Measurements from ENCODE around the gene CORO6. TPM values are rescaled to one million over a fixed set of nuclear protein-coding genes. Genes with fewer than 3 reads are reported as not detected.

Gene CORO6
- 2.1 and 4.3 TPM in 2 replicates for total RNA-seq

DNA sequence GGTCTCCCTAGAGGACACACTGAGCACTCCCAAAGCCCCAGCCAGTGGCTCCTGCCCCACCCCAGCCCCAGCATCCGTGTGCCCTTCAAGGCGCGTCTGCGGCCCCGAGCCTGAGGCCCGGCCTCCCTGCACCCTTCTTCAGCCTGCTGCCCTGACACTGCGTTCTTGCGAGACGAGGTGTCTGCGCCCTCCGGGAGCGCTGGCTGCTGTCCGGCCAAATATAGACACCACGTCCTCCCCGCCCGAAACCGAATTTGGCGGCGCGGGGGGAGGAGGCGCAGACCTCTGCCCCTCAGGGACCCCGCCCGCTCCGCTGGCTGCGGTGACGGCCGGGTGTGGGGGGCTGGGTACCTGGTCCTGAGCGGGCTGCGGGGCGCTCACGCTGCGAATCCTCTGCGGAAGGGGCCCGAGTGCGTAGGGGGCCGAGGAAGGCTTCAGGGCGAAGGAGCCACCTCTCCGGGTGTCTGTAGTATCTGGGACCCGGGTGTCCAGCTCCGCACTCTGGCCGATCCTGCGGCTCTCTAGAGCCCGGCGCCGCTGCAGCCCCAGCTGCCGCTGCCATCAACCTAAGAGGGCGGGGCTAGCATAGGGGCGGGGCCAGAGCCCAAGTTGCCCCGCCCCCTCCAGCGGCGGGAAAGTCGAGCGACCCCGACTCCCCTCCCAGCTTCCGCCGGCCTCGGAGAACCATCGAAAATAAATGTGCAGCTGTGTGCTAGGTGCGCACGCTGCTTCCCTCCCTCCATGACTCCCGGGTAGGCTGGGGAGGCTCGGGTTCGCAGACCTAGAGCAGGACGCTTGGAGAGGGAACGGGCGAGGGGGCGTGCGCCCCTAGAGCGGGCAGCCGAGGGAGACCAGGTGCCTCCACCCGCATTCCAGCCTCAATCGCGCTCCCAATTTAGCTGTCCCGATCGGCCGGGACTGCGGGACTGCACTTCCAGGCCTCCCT lies at the start of gene CORO6:
Gene CORO6, minus strand, starts transcription at position 576 of the 946 bp plus-strand sequence. CDS start 1,491 bp downstream, outside the sequence.

DNA sequence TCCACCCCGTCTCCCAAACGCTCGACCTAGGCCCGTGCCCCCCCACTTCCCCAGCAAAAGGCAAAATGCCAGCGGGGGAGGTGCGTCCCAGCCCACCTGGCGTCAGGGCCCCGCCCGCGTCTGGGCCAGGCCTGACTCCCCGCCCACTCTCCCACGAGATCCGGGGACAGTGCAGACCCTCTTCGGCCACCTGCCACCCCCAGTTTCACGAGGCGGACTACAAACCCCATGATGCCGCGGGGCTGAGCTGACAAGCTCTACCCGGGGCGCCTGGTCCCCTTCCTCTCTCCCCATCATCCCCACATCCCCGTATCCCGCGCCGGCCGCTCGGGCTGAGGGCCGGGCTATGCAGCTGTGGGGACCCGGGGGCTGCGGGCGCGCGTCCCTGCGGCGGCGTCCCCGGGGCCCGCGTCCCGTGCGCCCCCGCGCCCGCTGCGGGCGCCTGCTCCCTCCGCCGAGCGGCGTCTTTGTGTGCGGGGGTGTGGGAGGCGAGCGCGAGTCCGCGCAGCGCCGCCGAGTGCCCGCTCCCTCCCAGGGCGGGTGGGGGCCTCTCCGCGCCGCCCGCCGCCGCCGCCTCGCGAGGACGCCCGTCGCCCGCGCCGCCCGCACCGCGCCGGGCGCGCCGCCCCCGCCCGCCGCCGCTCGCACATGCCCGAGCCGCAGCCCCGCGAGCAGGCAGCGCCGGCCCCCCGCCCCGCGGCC lies 29.7 kb downstream of the CORO6 start, which contains the start of gene ANKRD13B:
Gene ANKRD13B, plus strand, starts transcription at position 283 of the 702 bp plus-strand sequence. CDS start 490 bp downstream, outside the sequence.

DNA sequence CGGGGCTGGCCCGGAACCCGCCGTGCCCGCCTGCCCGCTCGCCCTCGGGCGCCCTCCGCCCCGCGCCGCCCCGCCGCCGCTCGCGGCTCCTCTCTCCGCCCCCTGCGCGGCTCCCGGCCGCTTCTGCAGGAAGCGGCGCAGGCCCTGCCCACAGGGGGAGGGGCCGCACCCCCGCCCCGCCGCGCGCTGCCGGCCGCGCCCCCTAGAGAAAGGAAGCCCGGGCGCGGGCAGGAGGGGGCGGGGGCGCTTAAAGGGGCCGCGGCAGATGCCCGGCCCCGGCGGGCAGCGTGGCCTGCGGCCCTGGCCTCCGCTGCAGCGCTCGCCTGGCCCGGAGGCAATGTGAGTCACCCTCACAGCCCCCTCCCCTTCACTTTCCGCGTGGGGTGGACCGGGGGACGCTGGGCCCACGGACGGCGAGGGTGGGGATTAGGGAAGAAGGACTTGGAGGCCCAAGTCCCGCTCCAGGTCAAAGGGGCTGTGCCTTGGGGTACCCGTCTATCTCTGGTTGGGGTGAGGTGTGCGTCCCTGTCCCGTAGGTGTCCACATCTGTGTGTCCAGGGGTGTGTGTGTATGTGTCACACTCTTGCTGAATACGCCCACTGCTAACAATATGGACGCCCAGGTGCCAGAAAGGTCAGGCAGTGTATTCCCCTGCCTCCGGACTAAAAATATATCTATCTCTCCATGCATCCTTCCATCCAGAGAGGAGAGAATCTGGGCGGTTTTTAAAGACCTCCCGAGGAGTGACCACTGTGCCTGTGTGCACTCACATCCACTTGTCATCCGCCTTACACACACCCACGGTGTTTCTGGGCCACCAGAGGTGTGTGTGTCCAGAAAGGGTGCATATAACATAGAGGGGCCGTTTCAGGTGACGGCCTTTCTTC lies 32.9 kb downstream of the CORO6 start, which contains the start of gene GIT1:
Gene GIT1, minus strand, starts transcription at position 125 of the 887 bp plus-strand sequence. CDS start 270 bp downstream, outside the sequence.

GRCh38 chr17:29568331-29569244 lies 54.1 kb downstream of the CORO6 start, which contains the start of gene TP53I13:
Gene TP53I13 (plus strand): TSS chr17:29568701. CDS start chr17:29568759, 58 bp downstream.

GRCh38 chr17:29566473-29567303 lies 56.0 kb downstream of the CORO6 start, which contains the start of gene ABHD15:
Gene ABHD15 (minus strand): TSS chr17:29567037. CDS start chr17:29566966, 71 bp downstream.

Small RNAs within 50 kb of the gene (small RNA-seq; reads per million reads assigned to genes)
- not detected for gene RNU6-920P

Other genes starting within 250 kb of the CORO6 start
- gene TAOK1, start 232.5 kb downstream of the CORO6 start, total RNA-seq = 108 and 115 TPM in 2 replicates
- gene ABHD15, start 55.9 kb downstream of the CORO6 start, total RNA-seq = 5.5 and 9.8 TPM in 2 replicates
- gene TP53I13, start 54.2 kb downstream of the CORO6 start, total RNA-seq = 25.3 and 26.7 TPM in 2 replicates
- gene GIT1, start 33.3 kb downstream of the CORO6 start, total RNA-seq = 59.8 and 75.4 TPM in 2 replicates
- gene ANKRD13B, start 29.8 kb downstream of the CORO6 start, total RNA-seq = 16.9 and 19.5 TPM in 2 replicates